MV-4-11 (cell line): ENCODE measurements around the gene DNAH14.
"Not testable (repeated sequence)": the region's sequence is repeated elsewhere in the genome, so short reads cannot be mapped to it uniquely, and the experiment has no call there.

Source experiments
- DNase-seq: peaks from one replicate; lab custom pipeline; 2025; lab: John Stamatoyannopoulos, UW

The DNAH14 gene

DNA sequence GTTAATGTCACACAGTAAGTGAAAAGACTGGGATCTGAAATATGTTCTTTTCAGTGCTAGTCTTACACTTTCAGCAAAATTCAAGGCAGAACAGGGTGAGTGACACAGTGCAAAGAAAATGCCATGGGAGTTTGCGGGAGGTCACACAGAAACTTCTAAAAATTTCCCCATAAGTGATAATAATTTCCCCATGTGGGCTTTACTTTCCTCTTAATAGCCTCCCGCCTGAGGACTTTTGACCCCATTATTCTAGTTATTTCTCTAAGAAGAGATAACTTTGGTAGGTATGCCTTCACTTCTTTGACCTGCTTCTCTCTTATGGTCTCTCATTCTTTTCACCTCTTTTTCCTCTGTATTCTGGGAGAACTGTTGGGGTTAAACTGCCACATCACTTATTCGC lies 8.1 kb upstream of the DNAH14 start:
- no peak for DNase-seq

DNA sequence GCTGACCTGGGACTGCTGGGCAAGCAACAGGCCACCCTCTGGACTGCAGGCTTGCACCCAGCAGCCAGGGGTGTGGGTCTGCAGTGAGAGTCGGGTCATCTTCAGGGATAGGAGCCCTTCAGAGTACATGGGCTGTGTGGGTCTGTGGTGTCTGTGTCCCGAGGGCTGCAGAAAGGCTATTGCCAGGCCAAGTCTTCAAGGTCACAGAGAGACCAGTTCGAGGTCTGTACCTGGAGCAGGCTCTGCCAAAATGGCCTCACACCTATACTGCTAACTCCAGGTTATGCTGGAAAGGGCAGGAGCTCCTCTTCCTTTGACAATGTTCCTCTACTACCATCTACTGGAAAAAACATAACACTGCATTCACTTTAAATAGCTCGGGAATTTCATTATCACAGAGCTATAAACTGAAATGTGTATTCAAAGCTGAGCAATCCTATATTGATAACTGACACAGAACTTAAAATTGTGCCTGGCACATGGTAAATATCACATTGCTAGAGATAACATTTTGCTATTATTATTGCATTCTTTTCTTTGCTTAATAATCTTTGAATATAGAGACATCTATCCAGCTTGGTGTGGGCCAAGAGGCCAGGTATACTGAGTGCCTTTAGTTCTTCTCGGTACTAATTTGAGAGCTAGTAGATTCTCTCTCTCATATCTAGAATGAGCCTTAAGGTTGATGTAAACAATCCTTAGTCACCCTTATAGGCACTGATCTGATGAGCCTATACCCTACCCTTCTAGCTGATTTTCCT lies 6.9 kb upstream of the DNAH14 start:
- DNase-seq, result no peak

DNA sequence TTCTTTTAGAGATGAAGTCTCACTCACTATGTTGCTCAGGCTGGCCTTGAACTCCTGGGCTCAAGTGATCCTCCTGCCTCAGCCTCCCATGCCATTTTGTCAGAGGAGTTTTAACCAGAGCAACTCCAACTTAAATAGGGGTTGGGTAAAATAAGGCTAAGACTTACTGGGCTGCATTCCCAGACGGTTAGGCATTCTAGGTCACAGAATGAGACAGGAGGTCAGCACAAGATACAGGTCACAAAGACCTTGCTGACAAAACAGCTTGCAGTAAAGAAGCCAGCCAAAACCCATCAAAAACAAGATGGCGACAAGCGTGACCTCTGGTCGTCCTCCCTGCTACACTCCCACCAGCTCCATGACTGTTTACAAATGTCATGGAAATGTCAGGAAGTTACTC lies 5.7 kb upstream of the DNAH14 start:
- no peak for DNase-seq

DNA sequence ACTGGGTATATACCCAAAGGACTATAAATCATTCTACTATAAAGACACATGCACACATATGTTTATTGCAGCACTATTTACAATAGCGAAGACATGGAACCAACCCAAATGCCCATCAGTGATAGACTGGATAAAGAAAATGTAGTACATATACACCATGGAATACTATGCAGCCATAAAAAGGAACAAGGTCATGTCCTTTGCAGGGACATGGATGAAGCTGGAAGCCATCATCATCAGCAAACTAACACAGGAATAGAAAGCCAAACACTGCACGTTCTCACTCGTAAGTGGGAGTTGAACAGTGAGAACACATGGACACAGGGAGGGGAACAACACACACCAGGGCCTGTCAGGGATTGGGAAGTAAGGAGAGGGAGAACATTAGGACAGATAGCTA lies 1.8 kb upstream of the DNAH14 start:
- not testable (repeated sequence) for DNase-seq

DNA sequence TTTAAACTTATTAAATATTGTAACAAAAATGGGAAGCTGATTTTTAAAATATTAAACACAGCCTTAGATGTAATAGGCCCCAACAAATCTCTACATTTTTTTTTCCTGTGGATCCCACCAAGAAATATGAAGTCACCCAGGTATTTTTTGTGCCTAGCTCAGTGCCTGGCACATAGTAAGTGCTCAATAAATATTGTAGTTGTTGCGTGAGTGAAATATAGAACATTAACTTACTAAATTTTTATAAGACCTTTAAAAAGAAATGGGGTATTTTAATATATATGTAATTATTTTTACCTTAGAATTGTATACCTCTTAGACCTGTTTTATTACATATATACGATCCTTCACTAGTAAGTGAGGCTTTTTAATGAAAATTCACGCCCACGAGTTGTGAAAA lies 569 bp upstream of the DNAH14 start:
- no peak for DNase-seq

DNA sequence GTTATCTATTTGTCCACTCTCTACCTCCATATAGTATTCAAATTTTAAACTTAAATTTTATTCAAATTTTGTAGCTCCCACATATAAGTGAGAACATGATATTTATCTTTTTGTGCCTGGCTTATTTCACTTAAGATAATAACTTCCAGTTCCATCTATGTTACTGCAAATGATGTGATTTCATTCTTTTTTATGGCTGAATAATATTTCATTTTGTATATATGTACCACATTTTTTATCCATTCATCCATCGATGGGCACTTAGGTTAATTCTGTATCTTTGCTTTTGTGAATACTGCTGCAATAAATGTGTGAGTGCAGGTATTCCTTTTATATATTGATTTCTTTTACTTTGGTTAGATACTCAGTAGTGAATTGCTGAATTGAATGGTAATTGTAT lies 2.1 kb downstream of the DNAH14 start:
- DNase-seq, result no peak

DNA sequence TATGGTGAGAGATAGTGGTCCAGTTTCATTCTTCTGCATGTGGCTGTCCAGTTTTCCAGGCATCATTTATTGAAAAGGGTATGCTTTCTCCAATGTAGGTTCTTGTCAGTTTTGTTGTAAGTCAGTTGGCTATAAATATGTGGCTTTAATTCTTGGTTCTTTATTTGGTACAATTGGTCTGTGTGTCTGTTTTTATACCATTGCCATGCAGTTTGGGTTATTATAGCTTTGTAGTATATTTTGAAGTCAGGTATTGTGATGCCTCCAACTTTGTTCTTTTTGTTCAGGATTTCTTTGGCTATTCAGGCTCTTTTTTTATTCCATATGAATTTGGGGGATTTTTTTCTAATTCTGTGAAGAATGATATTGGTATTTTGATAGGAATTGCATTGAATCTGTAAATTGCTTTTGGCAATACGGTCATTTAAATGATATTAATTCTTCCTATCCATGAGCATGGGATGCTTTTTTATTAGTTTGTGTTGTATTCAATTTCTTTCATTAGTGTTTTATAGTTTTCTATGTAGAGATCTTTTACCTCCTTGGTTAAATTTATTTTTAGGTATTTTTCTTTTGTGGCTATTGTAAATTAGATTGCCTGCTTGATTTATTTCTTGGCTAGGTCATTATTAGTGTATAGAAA lies 3.3 kb downstream of the DNAH14 start:
- no peak for DNase-seq

DNA sequence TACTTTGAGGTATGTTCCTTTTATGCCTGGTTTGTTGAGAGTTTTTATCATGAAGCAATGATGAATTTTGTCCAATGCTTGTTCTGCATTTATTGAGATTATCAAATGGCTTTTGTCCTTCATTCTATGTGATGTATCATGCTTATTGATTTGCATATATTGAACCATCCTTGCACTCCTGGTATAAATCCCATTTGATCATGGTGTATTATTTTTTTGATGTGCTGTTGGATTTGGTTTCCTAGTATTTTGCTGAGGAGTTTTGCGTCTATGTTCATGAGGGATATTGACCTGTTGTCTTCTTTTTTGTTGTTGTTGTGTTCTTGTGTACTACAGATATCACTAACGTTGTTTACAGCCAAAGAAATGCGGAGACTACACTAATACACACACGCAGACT lies 4.1 kb downstream of the DNAH14 start:
- DNase-seq, result no peak

DNA sequence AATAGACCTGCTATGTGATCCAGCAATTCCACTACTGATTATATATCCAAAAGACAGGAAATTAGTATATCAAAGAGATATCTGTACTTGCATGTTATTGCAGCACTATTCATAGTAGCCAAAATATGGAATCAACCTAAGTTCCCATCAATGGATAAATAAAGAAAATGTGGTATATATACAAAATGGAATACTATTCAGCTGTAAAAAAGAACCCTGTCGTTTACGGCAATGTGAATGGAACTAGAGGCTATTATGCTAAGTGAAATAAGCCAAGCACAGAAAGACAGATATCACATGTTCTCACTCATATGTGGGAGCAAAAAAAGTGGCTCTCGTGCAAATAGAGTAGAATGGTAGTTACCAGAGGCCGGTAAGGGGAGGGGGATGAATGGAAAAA lies 9.2 kb downstream of the DNAH14 start:
- no peak for DNase-seq

DNA sequence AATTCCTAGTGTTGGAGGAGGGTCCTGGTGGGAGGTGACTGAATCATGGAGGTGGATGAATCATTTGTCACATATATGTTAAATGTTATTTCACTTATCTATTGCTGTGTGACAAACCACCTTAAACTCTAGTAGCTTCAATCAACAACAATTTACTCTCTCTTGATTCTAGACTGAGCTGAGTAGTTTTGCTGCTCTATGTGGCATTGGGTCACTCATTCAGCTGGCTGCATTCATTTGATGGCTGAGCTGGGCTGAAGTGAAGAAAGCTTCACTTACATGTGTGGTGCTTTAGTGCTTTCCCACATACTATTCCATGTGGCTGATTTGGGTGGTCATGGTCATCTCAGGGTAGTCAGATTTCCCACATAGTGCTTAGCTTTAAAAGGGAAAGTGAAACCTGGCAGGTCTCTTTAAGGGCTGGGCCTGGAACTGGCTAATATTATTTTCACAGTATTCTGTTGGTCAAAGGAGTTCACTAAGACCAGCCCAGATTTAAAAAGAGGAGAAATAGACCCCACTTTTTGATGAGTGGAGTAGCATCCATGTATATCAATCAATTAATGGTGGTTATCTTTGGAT lies 10.5 kb downstream of the DNAH14 start:
- DNase-seq, result no peak

DNA sequence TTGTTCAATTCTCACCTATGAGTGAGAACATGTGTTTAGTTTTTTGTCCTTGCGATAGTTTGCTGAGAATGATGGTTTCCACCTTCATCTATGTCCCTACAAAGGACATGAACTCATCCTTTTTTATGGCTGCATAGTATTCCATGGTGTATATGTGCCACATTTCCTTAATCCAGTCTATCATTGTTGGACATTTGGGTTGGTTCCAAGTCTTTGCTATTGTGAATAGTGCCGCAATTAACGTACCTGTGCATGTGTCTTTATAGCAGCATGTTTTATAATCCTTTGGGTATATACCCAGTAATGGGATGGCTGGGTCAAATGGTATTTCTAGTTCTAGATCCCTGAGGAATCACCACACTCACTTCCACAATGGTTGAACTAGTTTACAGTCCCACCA lies 11.3 kb downstream of the DNAH14 start:
- DNase-seq, result not testable (repeated sequence)

DNA sequence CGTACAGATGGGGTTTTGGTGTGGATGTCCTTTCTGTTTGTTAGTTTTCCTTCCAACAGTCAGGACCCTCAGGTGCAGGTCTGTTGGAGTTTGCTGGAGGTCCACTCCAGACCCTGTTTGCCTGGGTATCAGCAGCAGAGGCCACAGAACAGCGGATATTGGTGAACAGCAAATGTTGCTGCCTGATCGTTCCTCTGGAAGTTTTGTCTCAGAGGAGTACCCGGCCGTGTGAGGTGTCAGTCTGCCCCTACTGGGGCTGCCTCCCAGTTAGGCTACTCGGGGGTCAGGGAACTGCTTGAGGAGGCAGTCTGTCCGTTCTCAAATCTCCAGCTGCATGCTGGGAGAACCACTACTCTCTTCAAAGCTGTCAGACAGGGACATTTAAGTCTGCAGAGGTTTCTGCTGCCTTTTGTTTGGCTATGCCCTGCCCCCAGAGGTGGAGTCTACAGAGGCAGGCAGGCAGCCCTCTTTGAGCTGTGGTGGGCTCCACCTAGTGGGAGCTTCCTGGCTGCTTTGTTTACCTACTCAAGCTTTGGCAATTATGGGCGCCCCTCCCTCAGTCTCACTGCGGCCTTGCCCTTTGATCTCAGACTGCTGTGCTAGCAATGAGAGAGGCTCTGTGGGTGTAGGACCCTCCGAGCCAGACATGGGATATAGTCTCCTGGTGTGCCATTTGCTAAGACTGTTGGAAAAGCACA lies 16.3 kb downstream of the DNAH14 start:
- DNase-seq, result not testable (repeated sequence)

DNA sequence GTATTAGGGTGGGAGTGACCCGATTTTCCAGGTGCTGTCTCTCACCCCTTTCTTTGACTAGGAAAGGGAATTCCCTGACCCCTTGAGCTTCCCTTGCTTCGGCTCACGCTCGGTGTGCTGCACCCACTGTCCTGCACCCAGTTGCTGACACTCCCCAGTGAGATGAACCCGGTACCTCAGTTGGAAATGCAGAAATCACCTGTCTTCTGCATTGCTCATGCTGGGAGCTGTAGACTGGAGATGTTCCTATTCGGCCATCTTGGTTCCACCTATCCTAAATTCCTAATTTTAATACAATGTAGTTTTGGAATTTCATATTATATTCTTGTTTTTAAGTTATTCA lies 16.8 kb downstream of the DNAH14 start:
- not testable (repeated sequence) for DNase-seq

DNA sequence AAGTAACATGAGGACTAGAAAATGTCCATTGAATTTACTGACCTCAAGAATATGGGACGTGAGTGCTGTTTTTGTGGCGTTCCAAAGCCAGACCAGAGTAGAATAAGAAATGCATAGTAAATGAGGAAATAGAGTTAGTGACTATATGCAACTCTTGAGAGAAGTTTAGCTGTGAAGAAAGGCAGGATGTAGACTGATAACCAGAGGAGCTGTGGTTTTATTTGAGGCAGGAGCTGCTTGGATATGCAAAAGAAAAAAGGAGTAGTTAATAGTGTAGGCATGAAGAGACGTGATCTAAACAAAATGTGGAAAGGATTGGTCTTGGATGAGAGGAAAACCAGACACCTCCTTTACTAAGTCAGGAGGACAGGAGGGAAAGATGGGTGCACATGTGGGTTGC lies 28.2 kb downstream of the DNAH14 start:
- no peak for DNase-seq

DNA sequence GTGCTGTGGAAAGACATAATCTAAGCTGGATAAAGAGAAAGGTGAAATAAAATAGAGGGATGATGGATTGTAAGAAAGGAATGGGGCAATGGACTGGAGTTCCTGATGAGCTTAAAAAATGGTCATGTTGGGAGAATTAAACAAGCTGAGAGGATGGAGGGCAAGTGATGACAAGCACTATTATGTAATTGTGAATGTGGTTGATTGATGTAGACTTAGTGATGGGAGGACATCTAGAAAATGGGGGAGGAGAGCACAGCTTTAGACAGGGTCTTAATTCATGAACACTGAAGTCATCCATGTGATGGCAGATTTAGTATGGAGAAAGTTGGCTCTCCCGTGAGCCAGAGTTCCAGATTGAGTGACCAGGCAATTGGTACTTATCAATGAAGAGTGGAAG lies 29.0 kb downstream of the DNAH14 start:
- DNase-seq, result no peak

DNA sequence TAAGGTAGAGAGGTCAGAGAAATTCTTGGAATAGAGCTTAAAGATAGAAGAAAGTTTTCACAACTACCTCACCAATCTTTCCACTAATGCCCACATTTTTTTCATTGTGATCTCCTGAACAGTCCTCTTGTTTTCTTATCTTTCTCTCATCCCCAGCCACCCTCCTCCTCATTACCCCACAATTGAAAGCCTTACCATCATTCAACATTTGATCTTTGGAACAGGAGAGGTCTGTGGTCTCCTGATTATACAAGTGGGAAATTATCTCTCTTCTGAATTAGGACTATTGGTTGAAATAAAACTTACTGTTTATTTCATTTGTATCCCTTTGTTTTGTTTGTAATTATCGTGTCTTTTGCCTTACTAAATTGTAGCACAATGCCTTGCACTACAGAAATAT lies 29.6 kb downstream of the DNAH14 start:
- DNase-seq, result no peak

DNA sequence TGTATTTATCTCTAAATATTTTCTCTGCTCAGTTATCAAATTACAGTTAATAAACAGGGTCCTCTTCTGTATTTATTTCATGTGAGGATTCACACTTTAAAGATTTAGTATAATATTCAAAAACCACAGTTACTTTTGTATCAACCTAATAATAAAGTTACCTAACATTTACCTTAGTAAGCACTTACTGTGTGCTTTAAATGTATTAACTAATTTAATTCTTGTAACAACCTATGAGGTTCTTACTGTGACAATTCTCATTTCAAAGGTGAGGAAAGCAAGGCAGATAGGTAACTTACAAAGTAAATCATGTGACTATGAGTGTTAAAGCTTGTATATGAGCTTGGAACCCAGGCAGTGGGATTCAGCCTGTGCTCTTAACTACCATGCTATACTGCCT lies 30.2 kb downstream of the DNAH14 start:
- no peak for DNase-seq

DNA sequence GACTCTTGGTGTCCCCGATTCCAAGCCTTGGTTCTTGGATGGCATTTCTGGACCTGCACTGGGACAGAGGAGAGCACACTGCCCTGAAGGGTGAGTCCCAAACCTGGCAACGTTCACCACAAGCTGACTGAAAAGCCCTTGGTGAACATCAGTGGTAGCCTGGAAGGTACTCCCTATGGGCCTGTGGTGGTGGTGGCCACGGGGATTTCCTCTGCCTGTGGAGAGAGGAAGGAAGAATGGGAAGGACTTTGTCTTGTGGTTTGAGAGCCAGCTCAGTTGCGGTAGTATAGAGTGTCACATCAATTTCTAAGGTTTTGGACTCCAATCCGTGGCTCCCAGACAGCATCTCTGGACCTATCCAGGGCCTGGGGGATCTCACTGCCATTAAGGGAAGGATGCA lies 50.7 kb downstream of the DNAH14 start:
- peak; percentile 49 for DNase-seq

DNA sequence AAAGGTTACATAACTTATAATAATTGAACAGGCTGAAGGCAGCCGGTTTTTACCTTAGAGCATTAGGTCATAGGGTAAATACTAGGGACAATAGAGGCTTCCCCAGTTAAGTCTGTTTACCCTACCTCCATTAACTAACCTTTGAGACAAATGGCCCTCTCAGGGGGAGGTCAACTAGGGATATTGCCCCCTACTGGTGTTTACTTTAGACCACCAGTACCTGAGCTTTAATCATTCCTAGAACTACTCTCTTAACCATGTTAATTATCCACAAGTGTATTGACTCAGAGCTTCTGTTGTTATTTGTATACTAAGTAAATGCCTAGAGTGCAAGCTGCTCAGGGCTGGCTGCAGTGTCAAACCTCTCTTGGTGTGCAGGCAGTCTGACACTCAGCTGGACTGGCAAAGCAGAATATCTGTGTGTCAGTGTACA lies 52.5 kb downstream of the DNAH14 start:
- DNase-seq, result not testable (repeated sequence)

DNA sequence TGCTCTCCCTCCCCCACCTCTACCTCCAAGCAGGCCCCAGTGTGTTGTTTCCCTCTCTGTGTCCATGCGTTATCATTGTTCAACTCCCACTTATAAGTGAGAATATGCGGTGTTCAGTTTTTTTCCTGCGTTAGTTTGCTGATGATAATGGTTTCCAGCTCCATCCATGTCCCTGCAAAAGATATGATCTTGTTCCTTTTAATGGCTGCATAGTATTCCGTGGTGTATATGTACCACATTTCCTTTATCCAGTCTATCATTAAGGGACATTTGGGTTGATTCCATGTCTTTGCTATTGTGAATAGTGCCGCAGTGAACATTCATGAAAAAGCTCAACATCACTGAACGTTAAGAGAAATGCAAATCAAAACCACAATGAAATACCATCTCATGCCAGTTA lies 58.6 kb downstream of the DNAH14 start:
- DNase-seq, result no peak

DNA sequence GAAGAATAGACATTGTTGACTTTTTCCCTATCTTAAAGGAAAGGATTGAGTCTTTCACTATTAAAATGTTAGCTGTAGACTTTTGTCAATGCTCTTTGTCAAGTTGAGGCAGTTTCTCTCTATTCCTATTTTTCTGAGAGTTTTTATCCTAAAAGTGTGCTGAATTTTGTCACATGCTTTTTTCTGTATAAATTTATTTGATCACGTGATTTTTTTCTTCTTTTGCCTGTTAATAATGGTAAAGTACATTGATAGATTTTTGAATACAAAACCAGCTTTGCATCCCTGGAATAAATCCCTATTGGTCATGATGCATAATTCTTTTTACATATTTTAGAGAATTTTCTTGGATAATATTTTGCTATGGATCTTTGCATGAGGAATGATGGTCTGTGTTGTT lies 60.1 kb downstream of the DNAH14 start:
- no peak for DNase-seq

DNA sequence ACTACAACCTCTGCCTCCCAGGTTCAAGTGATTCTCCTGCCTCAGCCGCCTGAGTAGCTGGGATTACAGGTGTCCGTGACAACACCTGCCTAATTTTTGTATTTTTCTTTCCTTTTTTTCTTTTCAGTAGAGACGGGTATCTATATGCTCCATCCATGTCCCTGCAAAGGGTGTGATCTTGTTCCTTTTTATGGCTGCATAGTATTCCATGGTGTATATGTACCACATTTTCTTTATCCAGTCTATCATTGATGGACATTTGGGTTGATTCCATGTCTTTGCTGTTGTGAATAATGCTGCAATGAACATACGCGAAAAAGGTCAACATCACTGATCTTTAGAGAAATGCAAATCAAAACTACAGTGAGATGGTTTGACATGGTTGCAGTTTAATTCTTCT lies 62.1 kb downstream of the DNAH14 start:
- not testable (repeated sequence) for DNase-seq

DNA sequence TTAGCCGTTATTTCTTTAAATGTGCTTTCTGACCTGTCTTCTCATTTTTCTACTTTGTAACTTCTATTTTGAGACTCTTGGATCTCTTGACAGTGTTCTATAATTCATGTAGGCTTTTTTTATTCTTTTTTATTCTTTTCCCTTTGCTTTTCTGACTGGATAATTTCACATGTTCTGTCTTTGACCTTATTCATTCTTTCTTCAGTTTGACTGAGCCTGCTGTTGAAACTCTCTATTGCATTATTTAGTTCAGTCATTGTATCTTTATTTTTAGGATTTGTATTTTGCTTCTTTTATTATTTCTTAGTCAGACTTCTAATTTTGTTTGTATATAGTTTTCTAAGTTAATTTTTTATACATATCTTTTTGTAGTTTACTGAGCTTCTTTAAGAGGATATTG lies 66.1 kb downstream of the DNAH14 start:
- no peak for DNase-seq
